ENCODE results near the gene AOPEP. TPM values are rescaled to one million over a fixed set of nuclear protein-coding genes. Genes with fewer than 3 reads are reported as not detected.

Gene AOPEP
- total RNA-seq, 4 donors from 2014 or later = 149 to 306 (median 193) TPM

DNA sequence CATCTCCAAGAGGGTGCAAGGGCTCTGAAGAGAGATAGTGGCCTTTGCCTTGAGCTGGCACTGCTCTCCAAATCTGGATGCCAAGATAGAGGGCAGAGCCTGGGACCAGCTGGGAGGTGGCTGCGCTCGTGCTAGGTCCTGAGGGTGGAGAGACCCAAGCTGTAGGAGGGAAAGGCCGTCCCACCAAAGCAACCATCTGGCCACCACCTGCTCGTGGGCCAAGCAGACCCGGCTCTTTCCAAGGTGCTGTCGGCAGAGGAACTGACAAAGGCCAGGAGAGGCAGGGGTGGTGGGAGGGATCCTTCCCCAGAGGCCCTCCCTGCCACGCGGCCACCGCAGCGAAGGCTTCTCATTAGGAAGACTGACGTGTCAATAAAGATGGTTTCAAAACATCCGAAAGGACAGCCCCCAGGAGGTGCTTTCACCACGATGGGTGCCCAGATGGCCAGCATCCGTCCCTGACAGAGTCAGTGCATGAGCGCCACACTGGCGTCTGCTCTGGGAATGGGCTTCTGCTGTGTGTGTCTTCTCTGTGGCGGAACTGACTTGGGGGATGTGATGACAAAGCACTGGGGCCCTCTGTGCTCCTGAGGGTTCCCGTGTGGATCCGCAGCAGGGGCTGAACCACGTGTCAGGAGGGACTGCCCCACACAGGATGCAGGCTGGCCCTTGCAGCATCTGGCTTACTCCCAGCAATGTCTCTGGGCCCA, 377.5 kb downstream of the AOPEP start:
- Histone ChIP-seq H3K27me3 (no peaks in the 10 kb centered on the region), H3K27ac (peak overlapping the region; percentile 82), H3K9me3 (no peaks in the 10 kb centered on the region), H3K4me3 (no peak overlapping the region), H3K36me3 (peaks cover 19% of the 10 kb centered on the region), H3K4me1 (peaks cover 74% of the 10 kb centered on the region)
- no peak for DNase-seq (ENCODE audit: low spot score in 2 of 2)
- WGBS = 72% methylated on average over 16 of the region's 20 CpGs
- TF ChIP-seq EP300 (IDR thresholded peaks at IDR 0.05) (no peak), POLR2A (IDR thresholded peaks at IDR 0.05) (no peak), POLR2AphosphoS5 (IDR thresholded peaks at IDR 0.05) (no peak)
- TF ChIP-seq, protein P1, sequence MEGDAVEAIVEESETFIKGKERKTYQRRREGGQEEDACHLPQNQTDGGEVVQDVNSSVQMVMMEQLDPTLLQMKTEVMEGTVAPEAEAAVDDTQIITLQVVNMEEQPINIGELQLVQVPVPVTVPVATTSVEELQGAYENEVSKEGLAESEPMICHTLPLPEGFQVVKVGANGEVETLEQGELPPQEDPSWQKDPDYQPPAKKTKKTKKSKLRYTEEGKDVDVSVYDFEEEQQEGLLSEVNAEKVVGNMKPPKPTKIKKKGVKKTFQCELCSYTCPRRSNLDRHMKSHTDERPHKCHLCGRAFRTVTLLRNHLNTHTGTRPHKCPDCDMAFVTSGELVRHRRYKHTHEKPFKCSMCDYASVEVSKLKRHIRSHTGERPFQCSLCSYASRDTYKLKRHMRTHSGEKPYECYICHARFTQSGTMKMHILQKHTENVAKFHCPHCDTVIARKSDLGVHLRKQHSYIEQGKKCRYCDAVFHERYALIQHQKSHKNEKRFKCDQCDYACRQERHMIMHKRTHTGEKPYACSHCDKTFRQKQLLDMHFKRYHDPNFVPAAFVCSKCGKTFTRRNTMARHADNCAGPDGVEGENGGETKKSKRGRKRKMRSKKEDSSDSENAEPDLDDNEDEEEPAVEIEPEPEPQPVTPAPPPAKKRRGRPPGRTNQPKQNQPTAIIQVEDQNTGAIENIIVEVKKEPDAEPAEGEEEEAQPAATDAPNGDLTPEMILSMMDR (IDR thresholded peaks at IDR 0.05) = no peak

DNA sequence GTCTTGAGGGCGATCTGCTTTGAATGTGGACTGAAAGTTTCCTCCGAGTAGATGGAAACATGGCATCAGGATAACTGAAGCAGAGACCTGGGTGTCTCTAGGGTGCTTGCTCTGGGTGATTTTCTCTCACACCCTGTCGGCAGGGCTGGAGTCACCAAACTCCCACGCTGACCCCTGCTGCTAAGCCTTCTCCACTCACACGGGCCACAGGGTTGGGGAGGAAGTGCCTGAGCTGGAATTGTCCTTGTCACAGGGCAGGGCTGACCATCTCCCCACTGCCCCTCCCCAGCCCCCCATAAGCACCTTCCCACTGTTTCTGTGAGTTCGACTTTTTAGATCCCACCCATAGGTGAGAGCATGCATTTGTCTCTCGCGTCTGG, 378.1 kb downstream of the AOPEP start:
- Histone ChIP-seq H3K36me3 (peaks cover 24% of the 10 kb centered on the region), H3K9me3 (no peaks in the 10 kb centered on the region), H3K4me3 (no peak overlapping the region), H3K27me3 (no peaks in the 10 kb centered on the region), H3K4me1 (peaks cover 69% of the 10 kb centered on the region), H3K27ac (peak overlapping the region; percentile 82)
- TF ChIP-seq POLR2A (IDR thresholded peaks at IDR 0.05) = no peak
- no peak for TF ChIP-seq EP300 (IDR thresholded peaks at IDR 0.05)
- TF ChIP-seq POLR2AphosphoS5 (IDR thresholded peaks at IDR 0.05) = no peak
- TF ChIP-seq, protein P1 (IDR thresholded peaks at IDR 0.05) = no peak
- no peak for DNase-seq (ENCODE audit: low spot score in 2 of 2)
- WGBS = 67% methylated on average over 5 of the region's 8 CpGs

DNA sequence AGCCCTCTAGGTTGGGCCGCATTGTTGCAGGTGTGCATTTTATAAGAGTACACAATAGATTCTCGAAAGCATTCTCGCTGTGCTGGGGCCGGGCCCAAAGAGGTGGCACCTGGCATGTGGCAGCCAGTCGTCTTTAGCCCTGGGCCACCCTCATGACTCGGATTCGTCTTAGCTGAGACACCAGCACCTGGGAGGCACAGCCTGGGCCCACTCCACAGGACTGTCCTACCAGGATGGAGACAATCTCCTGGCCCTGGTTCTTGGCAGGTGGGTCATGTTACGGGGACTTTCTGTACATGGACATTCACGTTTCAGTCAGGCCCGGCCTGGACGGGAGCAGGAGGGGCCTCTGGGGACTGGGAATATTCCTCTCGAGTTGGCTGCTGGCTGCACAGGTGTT, 378.5 kb downstream of the AOPEP start:
- no peak overlapping the region for H3K4me3 ChIP-seq
- no peak for DNase-seq (ENCODE audit: low spot score in 2 of 2)
- H3K9me3 ChIP-seq = no peaks in the 10 kb centered on the region
- peaks cover 65% of the 10 kb centered on the region for H3K4me1 ChIP-seq
- WGBS = 66% methylated on average over 12 of the region's 12 CpGs
- TF ChIP-seq, protein P1 (IDR thresholded peaks at IDR 0.05) = no peak
- no peak for TF ChIP-seq POLR2AphosphoS5 (IDR thresholded peaks at IDR 0.05)
- TF ChIP-seq EP300 (IDR thresholded peaks at IDR 0.05) = no peak
- TF ChIP-seq POLR2A (IDR thresholded peaks at IDR 0.05) = no peak
- H3K27ac ChIP-seq = peak overlapping the region; percentile 82
- no peaks in the 10 kb centered on the region for H3K27me3 ChIP-seq
- H3K36me3 ChIP-seq = peaks cover 29% of the 10 kb centered on the region

DNA sequence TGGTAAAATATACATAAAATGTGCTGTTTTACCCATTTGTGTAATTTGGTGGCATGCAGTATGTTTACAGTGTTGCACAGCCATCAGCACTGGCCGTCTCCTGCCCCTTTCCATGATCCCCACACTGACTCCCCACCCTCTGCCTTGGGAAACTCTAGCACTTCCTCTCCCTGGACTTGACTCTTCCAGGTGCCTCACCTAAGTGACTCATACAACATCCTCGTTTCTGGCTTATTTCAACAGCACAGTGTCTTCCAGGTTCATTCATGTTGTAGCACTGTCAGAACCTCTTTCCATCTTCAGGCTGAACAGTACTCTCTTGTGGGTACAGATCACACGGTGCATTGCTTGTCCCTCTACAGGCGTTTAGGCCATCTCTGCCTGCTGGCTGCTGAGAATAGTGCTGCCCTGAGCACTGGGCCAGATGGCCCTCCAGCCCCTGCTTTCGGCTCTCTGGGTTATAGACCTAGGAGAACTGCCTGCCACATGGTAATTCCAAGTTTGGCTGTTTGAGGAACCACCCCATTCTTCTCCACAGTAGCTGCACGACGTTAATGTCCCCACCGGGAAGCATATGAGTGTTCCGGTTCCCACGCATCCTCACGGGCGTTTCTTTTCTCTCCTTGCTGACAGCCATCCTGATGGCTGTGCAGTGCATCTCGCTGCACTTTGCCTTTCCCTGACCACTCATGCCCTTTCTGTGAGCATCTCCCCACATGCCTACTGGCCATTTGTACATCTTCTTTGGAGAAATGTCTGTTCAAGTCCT, 379.2 kb downstream of the AOPEP start:
- Histone ChIP-seq H3K27ac (peak overlapping the region; percentile 82), H3K27me3 (no peaks in the 10 kb centered on the region), H3K36me3 (peaks cover 35% of the 10 kb centered on the region), H3K9me3 (no peaks in the 10 kb centered on the region), H3K4me1 (peaks cover 59% of the 10 kb centered on the region), H3K4me3 (no peak overlapping the region)
- TF ChIP-seq POLR2A (IDR thresholded peaks at IDR 0.05) (no peak), POLR2AphosphoS5 (IDR thresholded peaks at IDR 0.05) (no peak), EP300 (IDR thresholded peaks at IDR 0.05) (no peak)
- TF ChIP-seq, protein P1 (IDR thresholded peaks at IDR 0.05) = no peak
- peak; percentile 24 to 70 for DNase-seq (ENCODE audit: low spot score in 2 of 2)
- 59% methylated on average over 13 of the region's 13 CpGs for WGBS

Measured in suprapubic skin (tissue), 4 donors.